ENCODE measurements around the gene LYPD3.

Gene LYPD3

GRCh38 chr19:43501661-43502418 is 36.4 kb upstream of the LYPD3 start:
- H3K4me3 ChIP-seq (ENCODE audit: low read depth, low read length) = no peak overlapping the region
- TF ChIP-seq MAX (IDR thresholded peaks at IDR 0.05; ENCODE audit: low read depth, low read length) (no peak), CTCF (IDR thresholded peaks at IDR 0.05; ENCODE audit: low read depth, low read length) (no peak), POLR2A (IDR thresholded peaks at IDR 0.05; ENCODE audit: extremely low read depth, insufficient read length) (no peak), MYC (IDR thresholded peaks at IDR 0.05; ENCODE audit: low read depth, low read length) (no peak)

GRCh38 chr19:43499042-43499441 is 33.6 kb upstream of the LYPD3 start:
- no peak for DNase-seq (ENCODE audit: low read depth)
- H3K4me3 ChIP-seq (ENCODE audit: low read depth, low read length) = no peak overlapping the region
- TF ChIP-seq CTCF (IDR thresholded peaks at IDR 0.05; ENCODE audit: low read depth, low read length) = no peak
- TF ChIP-seq MYC (IDR thresholded peaks at IDR 0.05; ENCODE audit: low read depth, low read length) = no peak
- no peak for TF ChIP-seq MAX (IDR thresholded peaks at IDR 0.05; ENCODE audit: low read depth, low read length)
- TF ChIP-seq POLR2A (IDR thresholded peaks at IDR 0.05; ENCODE audit: extremely low read depth, insufficient read length) = no peak

More at GRCh38 chr19:43501661-43502418, 36.4 kb upstream of the LYPD3 start:
- no peak for DNase-seq (ENCODE audit: low read depth)

GRCh38 chr19:43498233-43498842 is 32.9 kb upstream of the LYPD3 start:
- no peak for DNase-seq (ENCODE audit: low read depth)
- H3K4me3 ChIP-seq (ENCODE audit: low read depth, low read length) = no peak overlapping the region
- TF ChIP-seq MAX (IDR thresholded peaks at IDR 0.05; ENCODE audit: low read depth, low read length) (no peak), CTCF (IDR thresholded peaks at IDR 0.05; ENCODE audit: low read depth, low read length) (no peak), POLR2A (IDR thresholded peaks at IDR 0.05; ENCODE audit: extremely low read depth, insufficient read length) (no peak), MYC (IDR thresholded peaks at IDR 0.05; ENCODE audit: low read depth, low read length) (no peak)

GRCh38 chr19:43496960-43497359 is 31.6 kb upstream of the LYPD3 start:
- TF ChIP-seq MYC (IDR thresholded peaks at IDR 0.05; ENCODE audit: low read depth, low read length) = no peak
- no peak for TF ChIP-seq POLR2A (IDR thresholded peaks at IDR 0.05; ENCODE audit: extremely low read depth, insufficient read length)
- TF ChIP-seq MAX (IDR thresholded peaks at IDR 0.05; ENCODE audit: low read depth, low read length) = no peak
- no peak for TF ChIP-seq CTCF (IDR thresholded peaks at IDR 0.05; ENCODE audit: low read depth, low read length)
- no peak for DNase-seq (ENCODE audit: low read depth)

GRCh38 chr19:43495082-43495481 is 29.7 kb upstream of the LYPD3 start:
- no peak overlapping the region for H3K4me3 ChIP-seq (ENCODE audit: low read depth, low read length)
- no peak for DNase-seq (ENCODE audit: low read depth)
- no peak for TF ChIP-seq MAX (IDR thresholded peaks at IDR 0.05; ENCODE audit: low read depth, low read length)
- no peak for TF ChIP-seq POLR2A (IDR thresholded peaks at IDR 0.05; ENCODE audit: extremely low read depth, insufficient read length)
- TF ChIP-seq CTCF (IDR thresholded peaks at IDR 0.05; ENCODE audit: low read depth, low read length) = no peak
- TF ChIP-seq MYC (IDR thresholded peaks at IDR 0.05; ENCODE audit: low read depth, low read length) = no peak

More at GRCh38 chr19:43496960-43497359, 31.6 kb upstream of the LYPD3 start:
- H3K4me3 ChIP-seq (ENCODE audit: low read depth, low read length) = no peak overlapping the region
